ENCODE measurements around the gene PRM1. TPM values are rescaled to one million over a fixed set of nuclear protein-coding genes. Genes with fewer than 3 reads are reported as not detected.
"Not testable (repeated sequence)": the region's sequence is repeated elsewhere in the genome, so short reads cannot be mapped to it uniquely, and the experiment has no call there.

Gene PRM1
- total RNA-seq, 1 donor from 2014 or later, result not detected

- H3K27me3 ChIP-seq (ENCODE audit: control insufficient read depth in 3 of 3, insufficient read depth in 3 of 3, low read length in 3 of 3), result no peaks in the 10 kb centered on the region
- H3K9ac ChIP-seq (ENCODE audit: low read depth in 1 of 3, low read length in 3 of 3), result peak overlapping the region; percentile 51 to 73 (median 52)
- H3K9me3 ChIP-seq (ENCODE audit: control insufficient read depth in 3 of 3, low read length in 3 of 3), result no peaks in the 10 kb centered on the region
- peaks cover 9 to 16% (median 11%) of the 10 kb centered on the region in 3 donors for H3K4me1 ChIP-seq (ENCODE audit: control insufficient read depth in 3 of 3, insufficient read depth in 3 of 3, low read length in 3 of 3)
- H3K4me3 ChIP-seq (ENCODE audit: low read length in 3 of 3), result peak overlapping the region; percentile 30 to 52 (median 51)
- H3K27ac ChIP-seq (ENCODE audit: low read depth, low read length), result no peak overlapping the region
- no peaks in the 10 kb centered on the region for H3K36me3 ChIP-seq (ENCODE audit: control insufficient read depth in 3 of 3, insufficient read depth in 3 of 3, low read length in 3 of 3)
Measured at GRCh38 chr16:11297492-11298142, 16.5 kb upstream of the PRM1 start.

DNA sequence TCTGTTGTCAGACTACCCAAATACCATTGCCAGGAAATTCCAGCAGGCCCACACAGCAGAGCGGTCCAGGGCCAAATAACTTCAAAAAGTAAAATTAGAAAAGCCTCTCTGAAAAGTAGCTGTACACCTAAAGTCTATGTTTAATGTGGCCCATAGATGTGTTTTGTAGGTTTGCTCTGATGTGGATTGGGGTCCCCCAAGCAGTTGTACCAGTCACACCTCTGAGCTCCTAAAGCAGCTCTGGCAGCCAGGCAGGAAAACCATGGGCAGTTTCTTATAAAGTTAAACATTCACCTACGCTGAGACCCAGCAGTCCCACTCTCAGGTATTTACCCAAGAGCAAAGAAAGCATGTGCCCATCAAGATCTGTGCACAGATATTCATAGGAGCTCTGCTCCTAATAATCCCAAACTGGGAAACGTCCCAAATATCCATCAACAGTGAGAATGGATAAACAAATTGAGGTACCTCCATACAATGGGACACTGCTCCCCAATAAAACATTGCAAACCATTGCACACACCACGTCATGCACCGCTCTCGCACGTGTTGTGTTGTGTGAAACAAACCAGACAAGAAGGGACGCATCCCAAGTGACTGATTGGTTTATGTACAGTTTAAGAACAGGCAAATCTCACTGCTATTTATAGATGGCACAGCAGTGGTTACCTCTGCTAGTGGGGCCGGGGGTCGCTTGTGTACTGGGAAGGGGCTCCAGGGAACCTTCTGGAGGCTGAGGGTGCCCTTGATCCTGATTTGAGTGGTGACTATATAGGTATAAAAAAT, 15.8 kb upstream of the PRM1 start:
- Histone ChIP-seq H3K27me3 (ENCODE audit: control insufficient read depth in 3 of 3, insufficient read depth in 3 of 3, low read length in 3 of 3) (no peaks in the 10 kb centered on the region), H3K9ac (ENCODE audit: low read depth in 1 of 3, low read length in 3 of 3) (peak overlapping the region; percentile 51 to 73 (median 52)), H3K27ac (ENCODE audit: low read depth, low read length) (no peak overlapping the region), H3K4me1 (ENCODE audit: control insufficient read depth in 3 of 3, insufficient read depth in 3 of 3, low read length in 3 of 3) (peaks cover 9 to 16% (median 11%) of the 10 kb centered on the region in 3 donors), H3K36me3 (ENCODE audit: control insufficient read depth in 3 of 3, insufficient read depth in 3 of 3, low read length in 3 of 3) (no peaks in the 10 kb centered on the region), H3K9me3 (ENCODE audit: control insufficient read depth in 3 of 3, low read length in 3 of 3) (no peaks in the 10 kb centered on the region), H3K4me3 (ENCODE audit: low read length in 3 of 3) (peak overlapping the region; percentile 30 to 52 (median 51))

DNA sequence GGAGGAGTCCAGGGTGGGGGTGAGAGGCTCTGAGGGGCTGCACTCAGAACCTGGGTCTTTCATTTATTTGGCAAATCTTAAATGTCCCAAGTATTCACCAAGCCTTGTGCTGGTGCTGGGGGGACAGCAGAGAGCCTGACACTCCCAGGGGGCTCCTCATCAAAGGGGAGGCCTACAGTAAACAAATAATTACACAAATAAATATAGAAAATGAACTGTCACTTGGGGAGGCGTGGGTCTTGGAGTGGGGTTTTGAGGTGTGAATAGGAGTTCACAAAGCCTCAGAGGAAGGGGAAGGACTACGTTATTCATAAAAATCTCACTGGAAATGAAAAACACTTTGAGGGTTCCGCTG, 15.2 kb upstream of the PRM1 start:
- peaks cover 9 to 16% (median 11%) of the 10 kb centered on the region in 3 donors for H3K4me1 ChIP-seq (ENCODE audit: control insufficient read depth in 3 of 3, insufficient read depth in 3 of 3, low read length in 3 of 3)

GRCh38 chr16:11295672-11296071, 14.5 kb upstream of the PRM1 start:
- H3K36me3 ChIP-seq (ENCODE audit: control insufficient read depth in 3 of 3, insufficient read depth in 3 of 3, low read length in 3 of 3), result no peaks in the 10 kb centered on the region
- peaks cover 9 to 16% (median 11%) of the 10 kb centered on the region in 3 donors for H3K4me1 ChIP-seq (ENCODE audit: control insufficient read depth in 3 of 3, insufficient read depth in 3 of 3, low read length in 3 of 3)
- H3K4me3 ChIP-seq (ENCODE audit: low read length in 3 of 3), result no peak overlapping the region
- H3K27ac ChIP-seq (ENCODE audit: low read depth, low read length), result no peak overlapping the region
- H3K9me3 ChIP-seq (ENCODE audit: control insufficient read depth in 3 of 3, low read length in 3 of 3), result no peaks in the 10 kb centered on the region
- no peak overlapping the region for H3K9ac ChIP-seq (ENCODE audit: low read depth in 1 of 3, low read length in 3 of 3)
- no peaks in the 10 kb centered on the region for H3K27me3 ChIP-seq (ENCODE audit: control insufficient read depth in 3 of 3, insufficient read depth in 3 of 3, low read length in 3 of 3)

More for the DNA sequence above, 15.2 kb upstream of the PRM1 start:
- no peak overlapping the region for H3K27ac ChIP-seq (ENCODE audit: low read depth, low read length)
- no peaks in the 10 kb centered on the region for H3K27me3 ChIP-seq (ENCODE audit: control insufficient read depth in 3 of 3, insufficient read depth in 3 of 3, low read length in 3 of 3)
- H3K4me3 ChIP-seq (ENCODE audit: low read length in 3 of 3), result no peak overlapping the region
- no peaks in the 10 kb centered on the region for H3K9me3 ChIP-seq (ENCODE audit: control insufficient read depth in 3 of 3, low read length in 3 of 3)
- no peak overlapping the region for H3K9ac ChIP-seq (ENCODE audit: low read depth in 1 of 3, low read length in 3 of 3)
- no peaks in the 10 kb centered on the region for H3K36me3 ChIP-seq (ENCODE audit: control insufficient read depth in 3 of 3, insufficient read depth in 3 of 3, low read length in 3 of 3)

DNA sequence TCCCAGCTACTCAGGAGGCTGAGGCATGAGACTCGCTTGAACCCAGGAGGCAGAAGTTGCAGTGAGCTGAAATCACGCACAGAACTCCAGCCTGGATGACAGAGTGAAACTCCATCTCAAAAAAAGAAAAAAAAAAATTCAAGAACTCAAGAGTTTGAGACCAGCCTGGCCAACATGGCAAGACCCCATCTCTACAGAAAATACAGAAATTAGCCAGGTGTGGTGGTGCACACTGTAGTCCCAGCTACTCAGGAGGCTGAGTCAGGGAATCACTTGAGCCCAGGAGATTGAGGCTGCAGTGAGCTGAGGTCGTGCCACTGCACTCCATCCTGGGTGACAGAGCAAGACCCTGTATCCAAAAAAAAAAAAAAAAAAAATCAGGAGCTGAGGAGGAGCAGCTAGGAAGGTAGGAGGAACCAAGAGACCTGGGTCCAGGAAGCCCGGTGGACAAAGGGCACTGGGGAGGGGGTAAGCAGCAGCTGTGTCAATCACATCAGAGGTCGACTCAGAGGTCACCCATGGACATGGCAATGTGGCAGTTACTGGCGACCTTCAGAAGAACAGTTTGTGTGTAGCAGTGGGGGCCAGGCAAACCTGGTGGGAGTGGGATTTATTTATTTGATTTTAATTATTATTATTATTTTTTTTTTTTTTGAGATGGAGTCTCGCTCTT, 11.1 kb upstream of the PRM1 start:
- Histone ChIP-seq H3K36me3 (ENCODE audit: control insufficient read depth in 3 of 3, insufficient read depth in 3 of 3, low read length in 3 of 3) (no peaks in the 10 kb centered on the region), H3K27me3 (ENCODE audit: control insufficient read depth in 3 of 3, insufficient read depth in 3 of 3, low read length in 3 of 3) (no peaks in the 10 kb centered on the region), H3K9me3 (ENCODE audit: control insufficient read depth in 3 of 3, low read length in 3 of 3) (no peaks in the 10 kb centered on the region), H3K9ac (ENCODE audit: low read depth in 1 of 3, low read length in 3 of 3) (no peak overlapping the region), H3K27ac (ENCODE audit: low read depth, low read length) (no peak overlapping the region), H3K4me3 (ENCODE audit: low read length in 3 of 3) (no peak overlapping the region), H3K4me1 (ENCODE audit: control insufficient read depth in 3 of 3, insufficient read depth in 3 of 3, low read length in 3 of 3) (peaks cover 3 to 7% (median 5%) of the 10 kb centered on the region in 3 donors)

GRCh38 chr16:11291091-11291703, 10.1 kb upstream of the PRM1 start:
- H3K4me1 ChIP-seq (ENCODE audit: control insufficient read depth in 3 of 3, insufficient read depth in 3 of 3, low read length in 3 of 3), result no peaks in the 10 kb centered on the region
- no peak overlapping the region for H3K4me3 ChIP-seq (ENCODE audit: low read length in 3 of 3)
- no peaks in the 10 kb centered on the region for H3K9me3 ChIP-seq (ENCODE audit: control insufficient read depth in 3 of 3, low read length in 3 of 3)
- H3K27ac ChIP-seq (ENCODE audit: low read depth, low read length), result no peak overlapping the region
- H3K36me3 ChIP-seq (ENCODE audit: control insufficient read depth in 3 of 3, insufficient read depth in 3 of 3, low read length in 3 of 3), result no peaks in the 10 kb centered on the region
- H3K27me3 ChIP-seq (ENCODE audit: control insufficient read depth in 3 of 3, insufficient read depth in 3 of 3, low read length in 3 of 3), result no peaks in the 10 kb centered on the region
- no peak overlapping the region for H3K9ac ChIP-seq (ENCODE audit: low read depth in 1 of 3, low read length in 3 of 3)

DNA sequence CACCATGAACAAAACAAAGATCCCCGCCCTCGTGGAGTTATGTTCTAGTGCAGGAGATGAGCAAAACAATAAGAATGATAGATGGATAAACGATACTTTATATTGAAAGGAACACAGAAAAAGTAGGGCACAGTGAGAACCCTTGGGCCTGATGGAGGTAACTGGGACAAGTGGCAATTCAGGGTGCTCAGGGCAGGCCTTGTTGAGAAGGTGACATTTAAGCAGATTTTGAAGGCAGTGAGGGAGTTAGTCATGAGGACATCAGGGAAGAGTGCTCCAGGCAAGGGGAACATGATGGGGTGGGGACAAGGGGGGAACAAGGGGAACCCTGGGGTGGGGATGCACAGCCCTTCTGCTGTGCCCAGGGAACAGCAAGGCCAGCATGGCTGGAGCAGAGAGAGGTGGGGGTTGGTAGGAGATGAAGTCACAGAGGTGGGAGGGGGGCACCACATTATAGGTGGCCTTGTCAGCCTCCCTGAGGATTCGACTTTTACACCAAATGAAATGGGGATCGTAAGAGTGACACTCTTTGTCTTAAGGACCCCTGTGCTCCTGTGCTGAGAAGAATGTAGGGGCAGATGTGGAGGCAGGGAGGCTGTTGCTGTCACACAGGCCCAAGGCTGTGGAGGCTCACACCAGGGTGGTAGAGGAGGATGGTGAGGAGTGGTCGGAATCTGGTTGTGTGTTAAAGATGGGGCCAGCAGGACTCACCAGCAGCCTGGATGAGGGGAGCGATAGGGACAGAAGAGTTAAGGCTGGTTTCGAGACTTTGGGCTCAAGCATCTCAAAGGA, 9.2 kb upstream of the PRM1 start:
- H3K4me3 ChIP-seq (ENCODE audit: low read length in 3 of 3), result no peak overlapping the region
- H3K27me3 ChIP-seq (ENCODE audit: control insufficient read depth in 3 of 3, insufficient read depth in 3 of 3, low read length in 3 of 3), result no peaks in the 10 kb centered on the region
- no peaks in the 10 kb centered on the region for H3K9me3 ChIP-seq (ENCODE audit: control insufficient read depth in 3 of 3, low read length in 3 of 3)
- no peaks in the 10 kb centered on the region for H3K36me3 ChIP-seq (ENCODE audit: control insufficient read depth in 3 of 3, insufficient read depth in 3 of 3, low read length in 3 of 3)
- H3K27ac ChIP-seq (ENCODE audit: low read depth, low read length), result no peak overlapping the region
- H3K9ac ChIP-seq (ENCODE audit: low read depth in 1 of 3, low read length in 3 of 3), result no peak overlapping the region
- H3K4me1 ChIP-seq (ENCODE audit: control insufficient read depth in 3 of 3, insufficient read depth in 3 of 3, low read length in 3 of 3), result no peaks in the 10 kb centered on the region

DNA sequence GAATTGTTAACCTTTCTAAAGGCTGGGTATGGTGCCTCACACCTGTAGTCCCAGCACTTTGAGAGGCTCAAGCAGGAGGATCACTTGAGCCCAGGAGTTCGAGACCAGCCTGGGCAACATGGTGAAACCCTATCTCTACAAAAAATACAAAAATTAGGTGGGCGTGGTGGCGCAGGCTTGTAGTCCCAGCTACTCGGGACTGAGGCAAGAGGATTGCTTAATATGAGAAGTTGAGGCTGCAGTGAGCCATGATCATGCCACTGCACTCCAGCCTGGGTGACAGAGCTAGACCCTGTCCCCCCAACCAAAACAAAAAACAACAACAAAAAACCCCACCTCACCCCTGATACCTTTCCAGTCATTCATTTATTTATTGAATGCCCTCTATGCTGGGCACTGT, 8.6 kb upstream of the PRM1 start:
- not testable (repeated sequence) for H3K9ac ChIP-seq (ENCODE audit: low read depth in 1 of 3, low read length in 3 of 3); H3K27me3 ChIP-seq (ENCODE audit: control insufficient read depth in 3 of 3, insufficient read depth in 3 of 3, low read length in 3 of 3); H3K27ac ChIP-seq (ENCODE audit: low read depth, low read length); H3K9me3 ChIP-seq (ENCODE audit: control insufficient read depth in 3 of 3, low read length in 3 of 3); H3K36me3 ChIP-seq (ENCODE audit: control insufficient read depth in 3 of 3, insufficient read depth in 3 of 3, low read length in 3 of 3); H3K4me1 ChIP-seq (ENCODE audit: control insufficient read depth in 3 of 3, insufficient read depth in 3 of 3, low read length in 3 of 3); H3K4me3 ChIP-seq (ENCODE audit: low read length in 3 of 3)

DNA sequence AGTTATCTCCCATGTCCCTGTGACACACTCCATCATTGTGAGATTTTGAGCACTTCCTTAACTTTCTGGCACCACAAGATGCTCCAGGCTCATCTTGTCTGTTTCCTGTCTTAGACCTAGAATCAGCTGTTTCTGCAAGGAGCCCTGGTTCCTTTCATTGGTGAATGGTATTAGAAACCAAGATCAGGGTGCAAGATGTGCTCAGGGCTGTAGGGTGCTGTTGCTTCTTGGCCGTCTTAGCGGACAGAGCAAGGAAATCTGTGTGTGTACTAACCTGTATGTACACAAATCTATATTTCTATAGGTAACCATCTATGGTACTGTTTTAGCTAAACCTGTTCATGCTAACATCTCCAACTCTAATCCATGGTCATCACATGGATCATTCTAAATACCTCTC, 8.1 kb upstream of the PRM1 start:
- Histone ChIP-seq H3K4me3 (ENCODE audit: low read length in 3 of 3) (no peak overlapping the region), H3K4me1 (ENCODE audit: control insufficient read depth in 3 of 3, insufficient read depth in 3 of 3, low read length in 3 of 3) (no peaks in the 10 kb centered on the region), H3K36me3 (ENCODE audit: control insufficient read depth in 3 of 3, insufficient read depth in 3 of 3, low read length in 3 of 3) (no peaks in the 10 kb centered on the region), H3K27ac (ENCODE audit: low read depth, low read length) (no peak overlapping the region), H3K9ac (ENCODE audit: low read depth in 1 of 3, low read length in 3 of 3) (no peak overlapping the region), H3K9me3 (ENCODE audit: control insufficient read depth in 3 of 3, low read length in 3 of 3) (no peaks in the 10 kb centered on the region), H3K27me3 (ENCODE audit: control insufficient read depth in 3 of 3, insufficient read depth in 3 of 3, low read length in 3 of 3) (no peaks in the 10 kb centered on the region)

Data from skeletal muscle tissue (tissue), 4 donors.